Fibroblast of villous mesenchyme (primary cell): ENCODE results near the gene BAZ1B. TPM values are rescaled to one million over a fixed set of nuclear protein-coding genes. Genes with fewer than 3 reads are reported as not detected.
"Not testable (repeated sequence)": the region's sequence is repeated elsewhere in the genome, so short reads cannot be mapped to it uniquely, and the experiment has no call there.

Experiments
- DNase-seq: peaks from one replicate; pipeline ENCODE4 v3.0.0-alpha.2; 2010; ENCODE audit warnings: low read depth
- H3K4me3 ChIP-seq: 2 replicates; pipeline ENCODE4 v1.5.1; 2011; ENCODE audit warnings: low read depth, mild to moderate bottlenecking, low read length
- total RNA-seq: library from RNA; depleted of rRNA; stranded (reverse); fragments of >200 nt; gene quantifications from 2 replicates; pipeline ENCODE4 v1.2.3, GENCODE V29; 2012
- TF ChIP-seq, protein P1 (sequence below): IDR thresholded peaks from 2 replicates; pipeline ENCODE4 v1.5.1; 2012; ENCODE audit warnings: low read depth, mild to moderate bottlenecking, low read length; ENCODE audit not compliant: insufficient read depth

The BAZ1B gene
- total RNA-seq, 1 donor, result 64.3 TPM

DNA sequence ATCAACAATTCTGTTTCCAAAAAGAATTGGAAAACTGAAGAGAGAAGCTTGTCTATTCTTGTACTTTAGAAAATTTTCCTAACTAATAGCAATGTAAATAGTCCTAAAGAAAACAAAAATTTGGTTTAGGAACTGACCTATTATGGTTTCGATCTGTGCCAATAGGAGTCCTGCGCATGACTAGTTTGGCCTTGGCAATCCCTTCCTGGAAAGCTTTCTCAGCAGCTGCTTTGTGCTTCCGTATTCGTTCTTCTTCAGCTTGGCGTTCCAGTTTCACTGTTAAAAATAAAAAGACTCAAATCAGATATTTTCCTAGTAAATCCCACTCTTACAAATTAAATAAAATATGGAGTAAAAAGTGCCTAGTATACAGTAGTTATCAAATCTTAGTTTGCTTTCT lies 51.9 kb downstream of the BAZ1B start:
- no peak overlapping the region for H3K4me3 ChIP-seq
- TF ChIP-seq, protein P1, sequence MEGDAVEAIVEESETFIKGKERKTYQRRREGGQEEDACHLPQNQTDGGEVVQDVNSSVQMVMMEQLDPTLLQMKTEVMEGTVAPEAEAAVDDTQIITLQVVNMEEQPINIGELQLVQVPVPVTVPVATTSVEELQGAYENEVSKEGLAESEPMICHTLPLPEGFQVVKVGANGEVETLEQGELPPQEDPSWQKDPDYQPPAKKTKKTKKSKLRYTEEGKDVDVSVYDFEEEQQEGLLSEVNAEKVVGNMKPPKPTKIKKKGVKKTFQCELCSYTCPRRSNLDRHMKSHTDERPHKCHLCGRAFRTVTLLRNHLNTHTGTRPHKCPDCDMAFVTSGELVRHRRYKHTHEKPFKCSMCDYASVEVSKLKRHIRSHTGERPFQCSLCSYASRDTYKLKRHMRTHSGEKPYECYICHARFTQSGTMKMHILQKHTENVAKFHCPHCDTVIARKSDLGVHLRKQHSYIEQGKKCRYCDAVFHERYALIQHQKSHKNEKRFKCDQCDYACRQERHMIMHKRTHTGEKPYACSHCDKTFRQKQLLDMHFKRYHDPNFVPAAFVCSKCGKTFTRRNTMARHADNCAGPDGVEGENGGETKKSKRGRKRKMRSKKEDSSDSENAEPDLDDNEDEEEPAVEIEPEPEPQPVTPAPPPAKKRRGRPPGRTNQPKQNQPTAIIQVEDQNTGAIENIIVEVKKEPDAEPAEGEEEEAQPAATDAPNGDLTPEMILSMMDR, result no peak
- no peak for DNase-seq

DNA sequence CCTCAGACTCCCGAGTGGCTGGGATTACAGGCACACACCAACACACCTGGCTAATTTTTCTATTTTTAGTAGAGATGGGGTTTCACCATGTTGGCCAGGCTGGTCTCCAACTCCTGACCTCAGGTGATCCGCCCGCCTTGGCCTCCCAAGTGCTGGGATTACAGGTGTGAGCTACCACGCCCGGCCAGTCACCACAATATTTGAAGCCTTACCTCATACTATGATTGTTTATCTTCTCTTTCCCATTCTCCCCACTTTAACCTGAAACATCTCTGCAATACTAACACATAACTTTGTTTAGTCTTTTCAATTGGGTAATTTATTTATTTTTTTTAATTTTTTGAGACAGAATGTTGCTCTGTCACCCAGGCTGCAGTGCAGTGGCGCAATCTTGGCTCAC lies 55.0 kb downstream of the BAZ1B start:
- H3K4me3 ChIP-seq, DNase-seq: not testable (repeated sequence)

DNA sequence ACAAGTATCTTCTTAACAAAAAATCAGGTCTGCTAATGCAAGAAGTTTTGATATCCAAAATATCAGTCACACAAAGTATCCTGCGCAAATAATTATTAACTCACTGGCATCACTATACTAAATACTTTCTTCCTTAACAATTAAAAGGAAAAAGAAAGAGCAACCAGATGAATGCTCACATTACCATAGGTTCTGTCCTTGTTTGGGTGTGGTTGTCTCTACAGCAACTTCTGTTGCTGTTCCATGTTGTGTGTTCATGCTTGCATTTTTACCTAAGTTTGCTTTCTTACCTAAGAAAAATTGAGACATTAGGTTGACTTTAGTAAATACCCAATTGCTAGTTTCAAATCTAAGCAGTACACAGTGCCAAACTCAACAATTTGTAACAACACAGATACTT lies 56.0 kb downstream of the BAZ1B start:
- no peak for DNase-seq
- TF ChIP-seq, protein P1, result no peak
- no peak overlapping the region for H3K4me3 ChIP-seq

DNA sequence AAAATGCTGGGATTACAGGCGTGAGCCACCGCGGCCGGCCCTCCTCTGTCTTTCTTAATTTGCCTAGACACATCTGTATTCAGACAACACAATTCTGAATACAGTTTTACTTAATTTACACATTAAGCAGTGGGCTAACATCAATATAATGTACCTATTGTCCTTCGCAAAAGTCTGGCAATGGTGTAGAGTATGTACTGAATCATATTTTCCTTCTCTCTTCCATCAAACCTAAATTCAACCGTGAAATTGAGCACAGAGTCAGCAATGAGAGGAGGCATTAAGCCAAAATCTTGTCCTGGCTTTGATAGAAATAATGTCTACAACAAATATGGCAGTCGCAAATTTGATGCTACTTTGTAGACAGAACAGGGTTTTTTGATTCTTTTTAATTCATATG lies 58.1 kb downstream of the BAZ1B start:
- H3K4me3 ChIP-seq, result no peak overlapping the region
- TF ChIP-seq, protein P1, result no peak
- no peak for DNase-seq

DNA sequence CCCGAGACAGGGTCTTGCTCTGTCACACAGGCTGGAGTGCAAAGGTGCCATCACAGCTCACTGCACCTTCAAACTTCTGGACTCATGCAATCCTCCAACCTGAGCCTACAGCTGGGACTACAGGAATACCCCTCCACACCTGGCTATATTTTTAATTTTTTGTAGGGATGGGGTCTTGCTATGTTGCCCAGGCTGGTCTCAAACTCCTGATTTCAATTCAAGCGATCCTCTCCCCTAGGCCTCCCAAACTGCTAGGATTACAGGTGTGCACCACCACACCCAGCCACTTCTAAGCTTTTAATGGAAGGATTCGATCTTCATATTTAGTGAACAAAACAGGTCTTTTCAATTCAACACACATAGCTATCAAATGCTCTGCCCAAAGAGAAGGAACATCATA lies 58.8 kb downstream of the BAZ1B start:
- TF ChIP-seq, protein P1, result no peak
- DNase-seq, result no peak
- no peak overlapping the region for H3K4me3 ChIP-seq

DNA sequence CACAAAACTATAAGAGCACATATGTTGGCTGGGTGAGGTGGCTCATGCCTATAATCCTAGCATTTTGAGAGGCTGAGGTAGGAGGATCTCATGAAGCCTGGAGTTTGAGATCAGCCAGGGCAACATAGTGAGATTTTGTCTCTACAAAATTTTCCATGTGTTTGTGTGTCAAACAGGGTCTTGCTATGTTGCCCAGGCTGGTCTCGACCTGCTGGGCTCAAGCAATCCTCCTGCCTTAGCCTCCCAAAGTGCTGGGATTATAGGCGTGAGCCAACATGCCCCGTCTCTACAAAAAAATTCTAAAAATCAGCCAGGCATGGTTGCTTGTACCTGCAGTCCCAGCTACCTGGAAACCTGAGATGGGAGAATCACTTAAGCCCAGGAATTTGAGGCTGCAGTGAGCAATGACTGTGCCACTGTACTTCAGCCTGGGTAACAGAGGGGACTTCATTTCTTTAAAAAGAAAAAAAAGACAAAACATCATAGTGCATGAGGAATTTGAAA lies 60.3 kb downstream of the BAZ1B start:
- no peak for DNase-seq
- H3K4me3 ChIP-seq, result no peak overlapping the region
- TF ChIP-seq, protein P1, result no peak

DNA sequence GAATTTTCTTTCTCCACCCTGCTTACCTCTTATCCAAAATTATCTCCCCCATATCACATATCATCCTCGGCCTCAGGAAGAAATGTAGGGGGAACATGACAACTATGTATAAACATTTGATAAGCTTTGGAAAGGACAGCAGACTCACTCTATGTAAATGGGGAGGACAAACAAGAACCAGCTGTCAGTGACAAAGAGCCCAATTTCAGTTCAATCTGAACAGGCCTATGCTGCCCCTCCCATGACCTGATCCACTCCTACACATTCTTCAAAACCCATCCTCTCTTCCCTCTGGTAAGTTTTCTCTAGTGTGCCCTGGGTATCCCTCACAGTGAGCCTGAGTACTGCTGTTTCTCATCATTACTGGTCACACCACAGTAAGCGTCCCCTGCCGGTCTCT lies 67.7 kb downstream of the BAZ1B start:
- peak; percentile 49 for DNase-seq
- TF ChIP-seq, protein P1, result no peak
- no peak overlapping the region for H3K4me3 ChIP-seq
